GM19455 (cell line): ENCODE measurements around the gene CALML5.

Experiments
- ATAC-seq: cut with Tn5 transposase; IDR thresholded peaks from one replicate; pipeline ENCODE4 v1.9.1; 2021; ENCODE audit not compliant: unreplicated experiment

CALML5 gene

GRCh38 chr10:5499493-5500140, at the start of gene CALML5:
TSS of gene CALML5 (minus strand) at chr10:5499570. CDS start at chr10:5499438, 132 bp downstream.
- ATAC-seq = no peak

- no peak for ATAC-seq
These were observed 48.7 kb upstream of the CALML5 start for GRCh38 chr10:5547931-5548660.

GRCh38 chr10:5547681-5547930, 48.2 kb upstream of the CALML5 start:
- ATAC-seq = no peak

GRCh38 chr10:5546891-5547680, 47.7 kb upstream of the CALML5 start:
- no peak for ATAC-seq

GRCh38 chr10:5545778-5546710, 46.7 kb upstream of the CALML5 start:
- no peak for ATAC-seq

GRCh38 chr10:5545426-5545777, 46.0 kb upstream of the CALML5 start:
- no peak for ATAC-seq

- ATAC-seq = no peak
These were observed 45.6 kb upstream of the CALML5 start for GRCh38 chr10:5545011-5545410.

- no peak for ATAC-seq
These were observed 44.9 kb upstream of the CALML5 start for GRCh38 chr10:5544216-5544805.

- ATAC-seq = no peak
These were observed 44.3 kb upstream of the CALML5 start for GRCh38 chr10:5543623-5544022.

- ATAC-seq = no peak
These were observed 42.7 kb upstream of the CALML5 start for GRCh38 chr10:5542100-5542499.

- ATAC-seq = no peak
These were observed 41.5 kb upstream of the CALML5 start for GRCh38 chr10:5540891-5541290.

- ATAC-seq = no peak
These were observed 40.7 kb upstream of the CALML5 start for GRCh38 chr10:5540080-5540479.

GRCh38 chr10:5538892-5539651, 39.7 kb upstream of the CALML5 start:
- ATAC-seq = no peak

GRCh38 chr10:5538446-5538845, 39.1 kb upstream of the CALML5 start:
- no peak for ATAC-seq

- ATAC-seq = no peak
These were observed 38.3 kb upstream of the CALML5 start for GRCh38 chr10:5537684-5538083.

GRCh38 chr10:5536486-5537081, 37.2 kb upstream of the CALML5 start:
- ATAC-seq = no peak

GRCh38 chr10:5534880-5535856, 35.8 kb upstream of the CALML5 start:
- ATAC-seq = no peak

- ATAC-seq = no peak
These were observed 34.9 kb upstream of the CALML5 start for GRCh38 chr10:5534051-5534821.
